HepG2 (cell line): ENCODE data around the gene KSR1. TPM values are rescaled to one million over a fixed set of nuclear protein-coding genes. Genes with fewer than 3 reads are reported as not detected.

ENCODE experiments used
- ATAC-seq: fragments of 200-7000 bp; cut with Tn5 transposase; 3 replicates; pipeline ENCODE4 v1.9.1; 2020; ENCODE audit warnings: mild to moderate bottlenecking, moderate library complexity
- BruUV-seq: library from RNA; stranded (reverse); fragments of 400-500 nt; replicated peaks from 2 replicates; lab custom pipeline; 2021; lab: Mats Ljungman, UMichigan
- CTCF ChIA-PET: fragments of 300-600 bp; formaldehyde crosslinking; extraction: SDS; loops from one replicate; lab custom pipeline; 2021; ENCODE audit warnings: low total read pairs, inconsistent platforms, low intra/inter-chr PET ratio; lab: Yijun Ruan, JAX
- POLR2A ChIA-PET: fragments of 350-600 bp; sonication (Branson Sonifier 250); formaldehyde crosslinking; loops from one replicate; lab custom pipeline; 2020; ENCODE audit warnings: antibody characterized with exemption, inconsistent platforms; lab: Yijun Ruan, JAX
- DNase-seq: peaks from one replicate; pipeline ENCODE4 v3.0.0-alpha.2; 2015; ENCODE audit warnings: low spot score
- FAIRE-seq: peaks from 3 replicates; lab custom pipeline; 2011; peaks lifted over from hg19 to GRCh38; lab: Jason Lieb, UNC
- H2AFZ ChIP-seq: one replicate; pipeline ENCODE4 v1.6.1; 2011; ENCODE audit warnings: low read length, inconsistent platforms
- H3K27ac ChIP-seq: fragments of 300-600 bp; 3 replicates; pipeline ENCODE4 v1.8.0; 2011; ENCODE audit warnings: mixed run types, mild to moderate bottlenecking, mixed read lengths, low read length, inconsistent platforms; ENCODE audit not compliant: insufficient read depth; ENCODE audit errors: extremely low read length
- H3K27me3 ChIP-seq, 2 experiments: fragments of 200-600 bp in 1 of 2; 2 replicates in 1 of 2; 3 replicates in 1 of 2; pipeline versions ENCODE4 v1.6.0 to v1.8.0; 2011; ENCODE audit warnings: low read length in 2 of 2, mild to moderate bottlenecking in 2 of 2, moderate library complexity in 2 of 2, inconsistent platforms in 1 of 2; ENCODE audit not compliant: insufficient read depth in 2 of 2, control insufficient read depth in 1 of 2
- H3K36me3 ChIP-seq, 2 experiments: fragments of 200-600 bp in 1 of 2; replicated peaks in 1 of 2; 2 replicates in 1 of 2; 3 replicates in 1 of 2; pipeline versions ENCODE4 v1.5.1 to v1.8.0; 2011; ENCODE audit warnings: low read length in 2 of 2, inconsistent platforms in 1 of 2; ENCODE audit not compliant: insufficient read depth in 2 of 2, control insufficient read depth in 1 of 2
- H3K4me1 ChIP-seq: 2 replicates; pipeline ENCODE4 v1.5.1; 2012; ENCODE audit warnings: low read length, inconsistent platforms; ENCODE audit not compliant: insufficient read depth
- H3K4me2 ChIP-seq: 2 replicates; pipeline ENCODE4 v1.6.0; 2011; ENCODE audit warnings: low read depth, low read length, inconsistent platforms
- H3K4me3 ChIP-seq, 3 experiments: fragments of 200-600 bp in 1 of 3; sonication (generic), shearing (Covaris generic) in 1 of 3; replicated peaks in 1 of 3; 2 replicates each; pipeline ENCODE4 v1.5.1; 2011 to 2016; ENCODE audit warnings: low read length in 3 of 3, inconsistent platforms in 2 of 3, low read depth in 2 of 3, mild to moderate bottlenecking in 2 of 3, control low read depth in 1 of 3, mixed read lengths in 1 of 3; ENCODE audit not compliant: insufficient read depth in 1 of 3
- H3K79me2 ChIP-seq: one replicate; pipeline ENCODE4 v1.6.1; 2011; ENCODE audit warnings: low read length, inconsistent platforms; ENCODE audit not compliant: insufficient read depth
- H3K9ac ChIP-seq: 2 replicates; pipeline ENCODE4 v1.6.0; 2011; ENCODE audit warnings: mild to moderate bottlenecking, low read depth, low read length, inconsistent platforms; ENCODE audit not compliant: insufficient read depth
- H3K9me3 ChIP-seq: 2 replicates; pipeline ENCODE4 v1.5.1; 2012; ENCODE audit warnings: mild to moderate bottlenecking, low read length
- H4K20me1 ChIP-seq: 2 replicates; pipeline ENCODE4 v1.6.0; 2011; ENCODE audit warnings: inconsistent platforms, mild to moderate bottlenecking, low read length, moderate library complexity; ENCODE audit not compliant: insufficient read depth
- ARID4A ChIP-seq: sonication (generic); formaldehyde crosslinking; IDR thresholded peaks from 2 replicates; pipeline ENCODE4 v1.5.0; 2020; ENCODE audit warnings: mild to moderate bottlenecking, missing genetic modification reagents, borderline replicate concordance
- GTF3A ChIP-seq: sonication (generic); formaldehyde crosslinking; conservative IDR thresholded peaks from 2 replicates; pipeline ENCODE4 v1.4.0; 2020; ENCODE audit warnings: mild to moderate bottlenecking, missing genetic modification reagents
- HIVEP1 ChIP-seq: sonication (generic); formaldehyde crosslinking; IDR thresholded peaks from 2 replicates; pipeline ENCODE4 v1.4.0; 2020; ENCODE audit warnings: mild to moderate bottlenecking, missing genetic modification reagents
- MXD3 ChIP-seq: IDR thresholded peaks from 2 replicates; pipeline ENCODE4 v1.6.1; 2016; ENCODE audit warnings: mild to moderate bottlenecking, missing biosample characterization, missing genetic modification reagents
- NONO ChIP-seq, 2 experiments: fragments of 450-650 bp in 1 of 2; sonication (generic) in 1 of 2; formaldehyde crosslinking in 1 of 2; IDR thresholded peaks in 1 of 2; conservative IDR thresholded peaks in 1 of 2; 2 replicates each; pipeline versions ENCODE4 v1.6.1 to v1.8.0; 2017 to 2022; ENCODE audit warnings: mild to moderate bottlenecking in 1 of 2, missing genetic modification reagents in 1 of 2, moderate library complexity in 1 of 2
- SALL2 ChIP-seq: sonication (generic); formaldehyde crosslinking; IDR thresholded peaks from 2 replicates; pipeline ENCODE4 v1.8.1; 2023; ENCODE audit warnings: mild to moderate bottlenecking, missing genetic modification reagents, inconsistent platforms
- SNAPC2 ChIP-seq: sonication (generic); formaldehyde crosslinking; IDR thresholded peaks from 2 replicates; pipeline ENCODE4 v1.8.1; 2022; ENCODE audit warnings: mild to moderate bottlenecking, missing genetic modification reagents
- TRIM22 ChIP-seq: fragments of 450-650 bp; IDR thresholded peaks from 2 replicates; pipeline ENCODE4 v1.6.1; 2017
- ZBTB33 ChIP-seq: sonication (generic); formaldehyde crosslinking; IDR thresholded peaks from 2 replicates; pipeline ENCODE4 v1.4.0; 2020; ENCODE audit warnings: missing genetic modification reagents
- ZNF253 ChIP-seq: sonication (generic); formaldehyde crosslinking; IDR thresholded peaks from 2 replicates; pipeline ENCODE4 v1.8.0; 2022; ENCODE audit warnings: mild to moderate bottlenecking, missing genetic modification reagents, borderline replicate concordance
- ZNF639 ChIP-seq: conservative IDR thresholded peaks from 2 replicates; pipeline ENCODE4 v1.6.1; 2018; ENCODE audit warnings: missing genetic modification reagents
- ZZZ3 ChIP-seq: sonication (generic); formaldehyde crosslinking; IDR thresholded peaks from 2 replicates; pipeline ENCODE4 v1.4.0; 2020; ENCODE audit warnings: missing genetic modification reagents, mild to moderate bottlenecking, borderline replicate concordance
- WGBS: methylation state at CpG from one replicate; pipeline ENCODE4 v1.1.6; 2017; ENCODE audit warnings: low lambda C conversion rate; 5-methylcytosine and 5-hydroxymethylcytosine counted together
- in situ Hi-C: cut with HindIII; loops from 2 replicates; pipeline ENCODE4 v1.10.0; 2017; ENCODE audit warnings: low pct_unique_long_range_greater_than_20kb; ENCODE audit not compliant: extremely low pct_ligation_motif_present
- intact Hi-C: fragments of 100-400 bp; cut with micrococcal nuclease; formaldehyde crosslinking; loops from one replicate; pipeline ENCODE4 v1.10.0; 2022; ENCODE audit not compliant: unreplicated experiment
- polyA plus RNA-seq, 8 experiments: library from polyadenylated mRNA; depleted of rRNA in 3 of 8; stranded (reverse) in 7 of 8; unstranded in 1 of 8; fragments of >200 nt; fragmentation: Illumina TruSeq in 4 of 8; extraction: Trizol in 4 of 8; gene quantifications; 2 replicates each; pipeline versions ENCODE4 v1.2.1 to v1.2.3, GENCODE V29; 2011 to 2016; ENCODE audit warnings: low read depth in 4 of 8, missing spikeins in 1 of 8, mixed read lengths in 1 of 8; ENCODE audit not compliant: insufficient read depth in 1 of 8
- total RNA-seq, 5 experiments: library from RNA; depleted of rRNA; stranded (reverse); fragments of >200 nt; fragmentation: Illumina TruSeq; extraction: Trizol; gene quantifications; 2 replicates each; pipeline ENCODE4 v1.2.3, GENCODE V29; 2016; ENCODE audit warnings: low read depth in 1 of 5

The KSR1 gene
- total and polyA plus RNA-seq, 2 of the 13 experiments (the other 11 are each of a cell fraction or from before 2014, with no cell fraction given): 10.1 to 16.6 TPM

GRCh38 chr17:27634776-27635175 lies 178.5 kb downstream of the KSR1 start (continued):
- TF ChIP-seq ARID4A (no peak), MXD3 (CRISPR knock-in tag) (no peak), SALL2 (CRISPR knock-in tag) (no peak), SNAPC2 (no peak)
- TF ChIP-seq, all 625 proteins: peak for 0

GRCh38 chr17:27635275-27635823 lies 179.1 kb downstream of the KSR1 start:
- DNase-seq (no peak), FAIRE-seq (no peak), ATAC-seq (no peak)
- H3K4me2 ChIP-seq: no peak overlapping the region
- 59% methylated on average over 6 of the region's 6 CpGs for whole genome bisulfite sequencing
- peaks cover 32% of the 10 kb centered on the region for H3K4me1 ChIP-seq
- no peaks in the 10 kb centered on the region for H3K36me3 ChIP-seq
- POLR2A ChIA-PET: no interaction called here
- H3K9me3 ChIP-seq: no peaks in the 10 kb centered on the region
- no peak overlapping the region for H3K4me3 ChIP-seq
- no peaks in the 10 kb centered on the region for H3K27me3 ChIP-seq
- intact Hi-C loops: no loop called here
- CTCF ChIA-PET: no interaction called here
- no peak overlapping the region for H3K27ac ChIP-seq
- no peak overlapping the region for H2AFZ ChIP-seq
- no peaks in the 10 kb centered on the region for H4K20me1 ChIP-seq
- no peak overlapping the region for H3K9ac ChIP-seq
- in situ Hi-C loops: no loop called here
- H3K79me2 ChIP-seq: no peaks in the 10 kb centered on the region
- BruUV-seq: no TSS peak
- TF ChIP-seq ZNF639 (CRISPR knock-in tag) (no peak), ZBTB33 (CRISPR knock-in tag) (no peak), ZNF253 (CRISPR knock-in tag) (no peak), HIVEP1 (CRISPR knock-in tag) (no peak), GTF3A (no peak), NONO (IDR thresholded peaks at IDR 0.05) (no peak), NONO (CRISPR knock-in tag; conservative IDR thresholded peaks at IDR 0.05) (no peak), ZZZ3 (CRISPR knock-in tag) (no peak), TRIM22 (no peak)
